Ovary (tissue), 10 donors: ENCODE data around the gene RGPD4. TPM values are rescaled to one million over a fixed set of nuclear protein-coding genes. Genes with fewer than 3 reads are reported as not detected.
"Not testable (repeated sequence)": the region's sequence is repeated elsewhere in the genome, so short reads cannot be mapped to it uniquely, and the experiment has no call there.

Experiments used
- DNase-seq, 5 donors: peaks; one replicate each; pipeline ENCODE4 v3.0.0-alpha.2; 2019 to 2020
- H3K27ac ChIP-seq, 2 donors: fragments of 200-600 bp; one replicate each; pipeline versions ENCODE4 v1.5.1 to v1.8.0; 2019 to 2022
- H3K27me3 ChIP-seq: fragments of 200-600 bp; one replicate; pipeline ENCODE4 v1.8.0; 2022
- H3K36me3 ChIP-seq: fragments of 200-600 bp; sonication (generic); one replicate; pipeline ENCODE4 v1.5.1; 2019
- H3K4me1 ChIP-seq: one replicate; pipeline ENCODE4 v1.8.1; 2013; ENCODE audit warnings: mild to moderate bottlenecking, moderate library complexity; ENCODE audit not compliant: insufficient read depth
- H3K4me3 ChIP-seq: fragments of 200-600 bp; sonication (generic); one replicate; pipeline ENCODE4 v1.5.1; 2017
- H3K9me3 ChIP-seq, 2 donors: fragments of 200-600 bp in 1 of 2; sonication (generic) in 1 of 2; one replicate each; pipeline versions ENCODE4 v1.5.1 to v1.8.1; 2013 to 2019; ENCODE audit warnings: mild to moderate bottlenecking in 1 of 2, moderate library complexity in 1 of 2
- CTCF ChIP-seq, 3 donors: fragments of 450-650 bp in 2 of 3; fragments of 200-600 bp in 1 of 3; IDR thresholded peaks; one replicate each; pipeline versions ENCODE4 v1.5.1 to v1.8.0; 2016 to 2022; ENCODE audit warnings: antibody characterized with exemption in 3 of 3, mild to moderate bottlenecking in 1 of 3
- EP300 ChIP-seq: sonication (generic); formaldehyde crosslinking; IDR thresholded peaks from one replicate; pipeline ENCODE4 v1.6.1; 2017; ENCODE audit warnings: antibody characterized with exemption
- POLR2A ChIP-seq: fragments of 450-650 bp; IDR thresholded peaks from one replicate; pipeline ENCODE4 v1.6.1; 2017; ENCODE audit warnings: antibody characterized with exemption, mild to moderate bottlenecking, moderate library complexity
- WGBS, 3 donors: extraction: QIAGEN DNeasy Blood & Tissue Kit in 1 of 3; methylation state at CpG; one replicate each; pipeline versions ENCODE4 v1.1.5 to v1.1.7; 2013 to 2017; 5-methylcytosine and 5-hydroxymethylcytosine counted together
- intact Hi-C, 4 donors: fragments of 100-400 bp; cut with DNase I; formaldehyde crosslinking; loops; one replicate each; pipeline versions ENCODE4 v1.11.0 to v1.15.1; 2022 to 2023
- long read RNA-seq, 3 donors: library from polyadenylated mRNA in 2 of 3; unstranded in 2 of 3; transcript quantifications; one replicate each; pipeline ENCODE4 v2.0.0 and lab custom pipeline, GENCODE V29; 2021 to 2026
- polyA plus RNA-seq, 2 donors: library from polyadenylated mRNA; stranded (reverse); fragments of 200-250 nt in 1 of 2; fragments of 350-450 nt in 1 of 2; fragmentation: Illumina TruSeq in 1 of 2; extraction: RNeasy Lipid Tissue Mini Kit (QIAGEN cat#74804) in 1 of 2; gene quantifications; one replicate each; pipeline ENCODE4 v1.2.3, GENCODE V29; 2013 to 2014
- total RNA-seq, 7 donors: library from RNA; depleted of rRNA in 2 of 7; stranded (reverse); fragments of >200 nt in 2 of 7; fragmentation: NEBNext Ultra II Directional in 3 of 7; extraction: Animal tissue kit (Norgen Biotek cat#: 25700) in 3 of 7; gene quantifications; one replicate each; pipeline versions ENCODE4 v1.1.0 to v1.2.4, GENCODE V29; 2016 to 2023
- donor health status: DM: no; HTN: no; CAD: no; lungs with moderate emphysema.
- donor health status: DM: no; HTN: no; CAD: no.
- donor health status: Bipolar disorder and iron deficiency.
- donor health status: DM: yes; HTN: yes; CAD: no.
- donor health status: DM: no; HTN: no; CAD: no.
- donor health status: DM: yes; HTN: yes; CAD: no.

RGPD4 gene
- total RNA-seq (under 1 TPM in 3 of 7 donors, not detected in 4; 0.10 to 0.23 (median 0.20) TPM), polyA plus RNA-seq (not detected)
- long read RNA-seq, donor 1 = 0 reads
- long read RNA-seq, donor 2 = 0 reads
- long read RNA-seq, donor 3 = 0 reads

- WGBS, 3 donors = 94 to 97% (median 95%) methylated on average over 30 to 43 of the region's 43 CpGs
- DNase-seq, H3K36me3 ChIP-seq, intact Hi-C loops, H3K4me3 ChIP-seq, H3K27me3 ChIP-seq, H3K9me3 ChIP-seq, H3K4me1 ChIP-seq, H3K27ac ChIP-seq: not testable (repeated sequence)
These were observed at the start of gene RGPD4 for GRCh38 chr2:107826749-107827148. Gene RGPD4 (plus strand): TSS chr2:107826892. CDS start chr2:107827014, 122 bp downstream.

GRCh38 chr2:107777974-107778373 lies 48.7 kb upstream of the RGPD4 start:
- 75 to 78% (median 76%) methylated on average over 2 of the region's 2 CpGs for WGBS, 3 donors
- Histone ChIP-seq H3K4me1 (no peaks in the 10 kb centered on the region), H3K27me3 (no peaks in the 10 kb centered on the region), H3K36me3 (no peaks in the 10 kb centered on the region), H3K9me3 (no peaks in the 10 kb centered on the region), H3K4me3 (no peak overlapping the region), H3K27ac (no peak overlapping the region)
- no peak for DNase-seq
- TF ChIP-seq EP300 (no peak), POLR2A (no peak), CTCF (IDR thresholded peaks at IDR 0.05) (no peak)
- intact Hi-C loops = no loop called here

GRCh38 chr2:107785756-107786155 lies 40.9 kb upstream of the RGPD4 start:
- Histone ChIP-seq H3K4me1 (no peaks in the 10 kb centered on the region), H3K9me3 (no peaks in the 10 kb centered on the region), H3K27me3 (no peaks in the 10 kb centered on the region), H3K27ac (no peak overlapping the region), H3K36me3 (no peaks in the 10 kb centered on the region), H3K4me3 (no peak overlapping the region)
- no peak for TF ChIP-seq EP300
- no peak for TF ChIP-seq POLR2A
- no peak for TF ChIP-seq CTCF (IDR thresholded peaks at IDR 0.05)
- intact Hi-C loops = no loop called here
- DNase-seq = no peak
- 50 to 72% (median 53%) methylated on average over 1 of the region's 1 CpG for WGBS, 3 donors

GRCh38 chr2:107790837-107791236 lies 35.9 kb upstream of the RGPD4 start:
- DNase-seq = no peak
- TF ChIP-seq EP300 (no peak), POLR2A (no peak), CTCF (IDR thresholded peaks at IDR 0.05) (no peak)
- H3K36me3 ChIP-seq = no peaks in the 10 kb centered on the region
- intact Hi-C loops = no loop called here
- H3K27me3 ChIP-seq = no peaks in the 10 kb centered on the region
- H3K27ac ChIP-seq = no peak overlapping the region
- no peak overlapping the region for H3K4me3 ChIP-seq
- H3K4me1 ChIP-seq = no peaks in the 10 kb centered on the region
- H3K9me3 ChIP-seq = no peaks in the 10 kb centered on the region
- 72 to 80% (median 72%) methylated on average over 1 of the region's 1 CpG for WGBS, 3 donors

GRCh38 chr2:107801498-107801897 lies 25.2 kb upstream of the RGPD4 start:
- H3K4me3 ChIP-seq = no peak overlapping the region
- 32 to 40% (median 35%) methylated on average over 2 of the region's 2 CpGs for WGBS, 3 donors
- H3K27me3 ChIP-seq = no peaks in the 10 kb centered on the region
- intact Hi-C loops = no loop called here
- H3K27ac ChIP-seq = no peak overlapping the region
- H3K9me3 ChIP-seq = no peaks in the 10 kb centered on the region
- no peak for TF ChIP-seq POLR2A
- TF ChIP-seq EP300 = no peak
- no peaks in the 10 kb centered on the region for H3K36me3 ChIP-seq
- H3K4me1 ChIP-seq = no peaks in the 10 kb centered on the region
- DNase-seq = no peak
